Keratinocyte (primary cell): ENCODE results near the gene NIN. TPM values are rescaled to one million over a fixed set of nuclear protein-coding genes. Genes with fewer than 3 reads are reported as not detected.
A peak's percentile ranks its signal among the peaks of the same experiment; 100 is the strongest.

Source experiments
- DNase-seq: peaks from one replicate; pipeline ENCODE4 v3.0.0-alpha.2; 2011; ENCODE audit warnings: low read depth, missing footprints, low spot score
- FAIRE-seq: peaks from 2 replicates; lab custom pipeline; 2011; peaks lifted over from hg19 to GRCh38; lab: Jason Lieb, UNC
- H2AFZ ChIP-seq: 2 replicates; pipeline ENCODE4 v1.6.0; 2012; ENCODE audit warnings: low read length, control low read depth, inconsistent platforms; ENCODE audit not compliant: control insufficient read depth
- H3K27ac ChIP-seq: 2 replicates; pipeline ENCODE4 v1.5.1; 2011; ENCODE audit warnings: low read length; ENCODE audit not compliant: control insufficient read depth, insufficient read depth
- H3K27me3 ChIP-seq: 3 replicates; pipeline ENCODE4 v1.6.0; 2011; ENCODE audit warnings: low read length; ENCODE audit not compliant: control insufficient read depth, insufficient read depth; ENCODE audit errors: extremely low read depth
- H3K36me3 ChIP-seq, 2 experiments: 2 replicates in 1 of 2; 3 replicates in 1 of 2; pipeline ENCODE4 v1.5.1; 2011; ENCODE audit warnings: low read length in 2 of 2, mild to moderate bottlenecking in 1 of 2; ENCODE audit not compliant: control insufficient read depth in 2 of 2, insufficient read depth in 2 of 2; ENCODE audit errors: extremely low read depth in 1 of 2
- H3K4me1 ChIP-seq: 3 replicates; pipeline ENCODE4 v1.5.1; 2011; ENCODE audit warnings: low read length; ENCODE audit not compliant: control insufficient read depth, insufficient read depth; ENCODE audit errors: extremely low read depth
- H3K4me2 ChIP-seq: 3 replicates; pipeline ENCODE4 v1.6.0; 2011; ENCODE audit warnings: low read depth, low read length; ENCODE audit not compliant: control insufficient read depth, insufficient read depth; ENCODE audit errors: extremely low read depth
- H3K4me3 ChIP-seq, 3 experiments: fragments of 200-600 bp in 1 of 3; sonication (generic) in 1 of 3; 2 replicates in 2 of 3; 3 replicates in 1 of 3; pipeline ENCODE4 v1.5.1; 2011 to 2016; ENCODE audit warnings: low read length in 3 of 3, mild to moderate bottlenecking in 3 of 3, control low read depth in 2 of 3, inconsistent platforms in 1 of 3, low read depth in 1 of 3, mixed read lengths in 1 of 3, mixed run types in 1 of 3, moderate library complexity in 1 of 3; ENCODE audit not compliant: control insufficient read depth in 2 of 3, insufficient read depth in 2 of 3; ENCODE audit errors: extremely low read depth in 1 of 3
- H3K79me2 ChIP-seq: 2 replicates; pipeline ENCODE4 v1.6.0; 2012; ENCODE audit warnings: low read length; ENCODE audit not compliant: control insufficient read depth, insufficient read depth
- H3K9ac ChIP-seq: 3 replicates; pipeline ENCODE4 v1.6.0; 2011; ENCODE audit warnings: low read length; ENCODE audit not compliant: control insufficient read depth, insufficient read depth; ENCODE audit errors: extremely low read depth
- H3K9me1 ChIP-seq: 3 replicates; pipeline ENCODE4 v1.6.0; 2011; ENCODE audit warnings: low read length; ENCODE audit not compliant: control insufficient read depth, insufficient read depth; ENCODE audit errors: extremely low read depth
- H3K9me3 ChIP-seq: 2 replicates; pipeline ENCODE4 v1.5.1; 2012; ENCODE audit warnings: low read depth, low read length; ENCODE audit not compliant: control insufficient read depth
- H4K20me1 ChIP-seq: 3 replicates; pipeline ENCODE4 v1.6.0; 2011; ENCODE audit warnings: low read length; ENCODE audit not compliant: control insufficient read depth, insufficient read depth; ENCODE audit errors: extremely low read depth
- EZH2 ChIP-seq: IDR thresholded peaks from one replicate; pipeline ENCODE4 v1.6.1; 2012; ENCODE audit warnings: inconsistent platforms, mild to moderate bottlenecking, low read length, moderate library complexity
- dilution Hi-C: fragments of 300-500 bp; cut with MboI; formaldehyde crosslinking; loops from one replicate; pipeline ENCODE4 v1.7.0; 2020; ENCODE audit warnings: low sequenced_read_pairs; ENCODE audit not compliant: extremely low pct_ligation_motif_present
- polyA plus RNA-seq, 5 experiments: library from polyadenylated mRNA; depleted of rRNA in 3 of 5; stranded (reverse) in 3 of 5; stranded (forward) in 1 of 5; unstranded in 1 of 5; fragments of >200 nt; gene quantifications; 1 replicate in 1 of 5; 2 replicates in 3 of 5; 3 replicates in 1 of 5; pipeline versions ENCODE4 v1.2.1 to v1.2.3, GENCODE V29; 2011 to 2012; ENCODE audit warnings: missing spikeins in 2 of 5, low read depth in 1 of 5, low replicate concordance in 1 of 5
- TF ChIP-seq, protein P1 (sequence below), 3 experiments: IDR thresholded peaks in 1 of 3; conservative IDR thresholded peaks in 1 of 3; optimal IDR thresholded peaks in 1 of 3; 2 replicates in 2 of 3; 3 replicates in 1 of 3; pipeline versions ENCODE3 to v1.5.1; 2011; ENCODE audit warnings: low read length in 3 of 3, mild to moderate bottlenecking in 3 of 3, moderate library complexity in 2 of 3, control low read depth in 1 of 3, inconsistent platforms in 1 of 3; ENCODE audit not compliant: insufficient read depth in 2 of 3; ENCODE audit errors: extremely low read depth in 1 of 3

Gene NIN
- polyA plus RNA-seq, 1 donor (not counting 4 experiments of a cell fraction or from before 2014, with no cell fraction given), result 15.2 TPM

DNA sequence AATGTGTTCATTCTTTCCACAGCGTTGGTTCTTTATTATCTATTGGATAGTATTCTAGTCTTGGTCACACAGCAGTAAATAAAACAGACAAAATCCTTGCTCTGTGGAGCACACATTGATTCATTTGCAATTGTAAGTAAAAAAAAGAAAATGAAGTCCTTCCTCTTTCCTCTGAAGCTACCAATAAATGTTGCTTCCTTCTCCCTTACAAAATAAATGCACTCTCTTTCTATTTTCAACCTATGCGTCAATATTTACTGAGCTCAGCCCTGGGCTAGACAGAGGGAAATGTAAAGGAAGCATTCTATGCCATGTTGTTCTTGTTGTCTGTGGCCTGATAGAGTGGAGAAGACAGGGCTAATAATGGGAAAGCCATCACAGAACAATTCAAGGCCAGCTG lies 43.8 kb upstream of the NIN start:
- peaks cover 2% of the 10 kb centered on the region for H3K9me3 ChIP-seq
- no peak overlapping the region for H3K9ac ChIP-seq
- FAIRE-seq (no peak), DNase-seq (no peak)
- TF ChIP-seq, protein P1, sequence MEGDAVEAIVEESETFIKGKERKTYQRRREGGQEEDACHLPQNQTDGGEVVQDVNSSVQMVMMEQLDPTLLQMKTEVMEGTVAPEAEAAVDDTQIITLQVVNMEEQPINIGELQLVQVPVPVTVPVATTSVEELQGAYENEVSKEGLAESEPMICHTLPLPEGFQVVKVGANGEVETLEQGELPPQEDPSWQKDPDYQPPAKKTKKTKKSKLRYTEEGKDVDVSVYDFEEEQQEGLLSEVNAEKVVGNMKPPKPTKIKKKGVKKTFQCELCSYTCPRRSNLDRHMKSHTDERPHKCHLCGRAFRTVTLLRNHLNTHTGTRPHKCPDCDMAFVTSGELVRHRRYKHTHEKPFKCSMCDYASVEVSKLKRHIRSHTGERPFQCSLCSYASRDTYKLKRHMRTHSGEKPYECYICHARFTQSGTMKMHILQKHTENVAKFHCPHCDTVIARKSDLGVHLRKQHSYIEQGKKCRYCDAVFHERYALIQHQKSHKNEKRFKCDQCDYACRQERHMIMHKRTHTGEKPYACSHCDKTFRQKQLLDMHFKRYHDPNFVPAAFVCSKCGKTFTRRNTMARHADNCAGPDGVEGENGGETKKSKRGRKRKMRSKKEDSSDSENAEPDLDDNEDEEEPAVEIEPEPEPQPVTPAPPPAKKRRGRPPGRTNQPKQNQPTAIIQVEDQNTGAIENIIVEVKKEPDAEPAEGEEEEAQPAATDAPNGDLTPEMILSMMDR (optimal IDR thresholded peaks at IDR 0.05 in 1 of 3, IDR thresholded peaks at IDR 0.05 in 1 of 3, conservative IDR thresholded peaks at IDR 0.05 in 1 of 3; ENCODE audit: extremely low read depth in 1 of 3, insufficient read depth in 2 of 3, low read length in 3 of 3), result no peak
- TF ChIP-seq EZH2, result no peak
- no peaks in the 10 kb centered on the region for H3K79me2 ChIP-seq
- dilution Hi-C loops, result no loop called here
- H3K4me3 ChIP-seq, result no peak overlapping the region
- no peak overlapping the region for H3K27ac ChIP-seq
- no peaks in the 10 kb centered on the region for H3K36me3 ChIP-seq
- no peaks in the 10 kb centered on the region for H3K4me1 ChIP-seq
- peaks cover 43% of the 10 kb centered on the region for H3K27me3 ChIP-seq
- H2AFZ ChIP-seq, result no peak overlapping the region
- H3K9me1 ChIP-seq, result no peaks in the 10 kb centered on the region
- H4K20me1 ChIP-seq, result no peaks in the 10 kb centered on the region
- no peak overlapping the region for H3K4me2 ChIP-seq

DNA sequence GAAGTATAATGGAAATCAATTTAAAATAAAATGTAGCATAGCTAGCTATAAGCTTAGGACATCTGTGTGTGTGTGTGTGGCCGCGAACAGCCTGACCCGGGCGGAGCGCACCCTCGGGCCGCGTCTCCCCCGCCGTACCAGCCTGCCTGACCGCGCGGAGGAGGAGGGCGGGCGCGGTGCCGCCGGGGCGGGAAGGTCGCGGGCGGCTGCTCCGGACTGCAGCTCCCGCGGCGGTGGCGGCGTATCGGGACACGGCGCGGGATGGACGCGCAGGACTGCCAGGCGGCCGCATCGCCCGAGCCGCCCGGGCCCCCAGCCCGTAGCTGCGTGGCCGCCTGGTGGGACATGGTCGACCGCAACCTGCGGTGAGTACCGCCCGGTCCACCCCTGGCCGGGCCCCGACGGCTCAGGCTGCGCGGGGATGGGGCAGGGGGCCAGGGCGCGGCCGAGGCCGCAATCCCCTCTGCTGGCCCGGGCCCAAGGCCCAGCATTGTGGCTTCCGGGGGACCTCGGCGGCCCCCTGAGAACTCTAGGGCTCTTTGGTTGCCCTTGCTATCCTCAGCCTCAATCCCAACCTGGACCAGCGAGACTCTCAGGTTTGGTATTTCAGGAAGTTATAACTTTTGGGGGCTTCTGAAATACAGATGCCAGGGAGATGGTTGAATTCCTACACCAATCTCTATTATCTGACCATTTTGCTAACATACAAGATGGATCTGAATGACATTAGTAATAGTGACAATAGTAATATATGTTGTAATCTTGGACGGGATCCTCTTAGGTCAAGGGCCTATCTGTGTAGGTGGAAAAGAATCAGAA lies 41.2 kb upstream of the NIN start, which contains the start of gene ABHD12B:
Gene ABHD12B, plus strand, starts transcription at position 140 of the 819 bp plus-strand sequence. Its CDS starts 122 bp downstream, at position 262.
- H2AFZ ChIP-seq, result no peak within 1 kb of the TSS
- peaks cover 2% of the 10 kb centered on the region for H3K9me3 ChIP-seq
- no peak for TF ChIP-seq EZH2
- TF ChIP-seq, protein P1 (optimal IDR thresholded peaks at IDR 0.05 in 1 of 3, IDR thresholded peaks at IDR 0.05 in 1 of 3, conservative IDR thresholded peaks at IDR 0.05 in 1 of 3; ENCODE audit: extremely low read depth in 1 of 3, insufficient read depth in 2 of 3, low read length in 3 of 3), result no peak
- H3K27me3 ChIP-seq, result peaks cover 43% of the 10 kb centered on the region
- FAIRE-seq (no peak), DNase-seq (no peak)
- no peaks in the 10 kb centered on the region for H3K4me1 ChIP-seq
- no peak within 1 kb of the TSS for H3K27ac ChIP-seq
- dilution Hi-C loops, result no loop called here
- H3K36me3 ChIP-seq, result no peaks in the 10 kb centered on the region
- no peak within 1 kb of the TSS for H3K4me3 ChIP-seq
- no peaks in the 10 kb centered on the region for H4K20me1 ChIP-seq
- H3K9me1 ChIP-seq, result no peaks in the 10 kb centered on the region
- H3K9ac ChIP-seq, result no peak within 1 kb of the TSS
- no peaks in the 10 kb centered on the region for H3K79me2 ChIP-seq
- peak within 1 kb of the TSS; percentile 29 for H3K4me2 ChIP-seq
